GM12874 (cell line): Measurements from ENCODE around the gene LBP.

Source experiments
- TF ChIP-seq, protein P1 (sequence below): IDR thresholded peaks from 2 replicates; pipeline ENCODE4 v1.5.1; 2011; ENCODE audit warnings: low read depth, mild to moderate bottlenecking, control low read depth, low read length, moderate library complexity; ENCODE audit not compliant: insufficient read depth

LBP gene

DNA sequence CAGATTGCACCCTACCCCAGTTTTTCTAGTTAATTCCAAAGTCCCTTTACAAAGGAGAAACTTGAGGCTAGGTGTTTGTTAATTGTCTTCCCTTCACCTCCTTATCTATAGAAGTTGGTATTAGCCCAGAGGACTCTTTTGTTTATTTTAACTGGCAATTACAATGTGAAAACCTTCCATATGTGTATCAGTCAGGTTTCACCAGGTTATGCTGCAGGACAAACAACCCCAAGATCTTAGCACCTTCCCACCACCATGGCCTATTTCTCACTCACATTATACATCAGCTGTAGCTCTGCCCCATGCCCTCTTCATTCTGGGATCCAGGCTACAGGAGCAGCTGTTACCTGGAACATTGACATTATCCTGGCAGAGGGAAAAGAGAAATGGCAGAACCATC, 57.7 kb downstream of the LBP start:
- TF ChIP-seq, protein P1, sequence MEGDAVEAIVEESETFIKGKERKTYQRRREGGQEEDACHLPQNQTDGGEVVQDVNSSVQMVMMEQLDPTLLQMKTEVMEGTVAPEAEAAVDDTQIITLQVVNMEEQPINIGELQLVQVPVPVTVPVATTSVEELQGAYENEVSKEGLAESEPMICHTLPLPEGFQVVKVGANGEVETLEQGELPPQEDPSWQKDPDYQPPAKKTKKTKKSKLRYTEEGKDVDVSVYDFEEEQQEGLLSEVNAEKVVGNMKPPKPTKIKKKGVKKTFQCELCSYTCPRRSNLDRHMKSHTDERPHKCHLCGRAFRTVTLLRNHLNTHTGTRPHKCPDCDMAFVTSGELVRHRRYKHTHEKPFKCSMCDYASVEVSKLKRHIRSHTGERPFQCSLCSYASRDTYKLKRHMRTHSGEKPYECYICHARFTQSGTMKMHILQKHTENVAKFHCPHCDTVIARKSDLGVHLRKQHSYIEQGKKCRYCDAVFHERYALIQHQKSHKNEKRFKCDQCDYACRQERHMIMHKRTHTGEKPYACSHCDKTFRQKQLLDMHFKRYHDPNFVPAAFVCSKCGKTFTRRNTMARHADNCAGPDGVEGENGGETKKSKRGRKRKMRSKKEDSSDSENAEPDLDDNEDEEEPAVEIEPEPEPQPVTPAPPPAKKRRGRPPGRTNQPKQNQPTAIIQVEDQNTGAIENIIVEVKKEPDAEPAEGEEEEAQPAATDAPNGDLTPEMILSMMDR = no peak

DNA sequence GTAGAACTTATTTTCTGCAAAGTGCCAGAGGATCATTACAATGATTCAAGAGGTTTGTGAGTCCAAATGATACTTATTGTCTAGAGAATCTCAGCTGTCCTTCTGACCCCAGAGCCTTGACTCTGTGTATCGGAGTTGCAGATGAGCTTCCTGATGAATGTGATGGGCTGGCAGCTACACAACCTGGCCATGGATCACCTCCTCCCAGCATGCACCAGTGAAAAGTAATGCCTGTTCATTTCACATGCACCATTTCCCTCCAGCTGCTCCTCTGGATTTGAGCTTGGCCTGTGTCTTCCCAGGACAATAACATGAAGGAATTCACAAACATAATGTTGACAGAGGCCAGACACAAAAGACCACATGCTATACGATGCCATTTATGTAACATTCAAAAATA, 58.9 kb downstream of the LBP start:
- TF ChIP-seq, protein P1 = no peak

DNA sequence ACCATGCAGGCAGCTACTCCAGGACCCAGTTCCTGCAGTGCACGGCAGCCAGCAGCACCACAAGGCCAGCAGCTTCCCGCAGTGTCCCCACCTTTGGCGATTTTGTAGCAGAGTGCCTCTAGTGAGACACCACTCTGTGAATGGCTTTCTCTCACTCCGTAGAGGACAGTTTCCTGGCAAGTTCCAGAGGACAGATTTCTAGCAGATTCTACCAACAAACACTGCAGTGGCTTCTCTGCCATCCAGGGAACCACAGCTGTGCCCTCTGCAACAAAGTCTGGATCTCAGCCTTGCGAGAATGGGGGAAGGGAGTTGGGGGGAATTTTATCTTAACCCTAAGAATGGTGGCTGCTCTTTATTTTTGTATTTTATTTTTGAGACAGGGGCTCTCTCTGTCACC, 60.2 kb downstream of the LBP start:
- TF ChIP-seq, protein P1 = no peak

DNA sequence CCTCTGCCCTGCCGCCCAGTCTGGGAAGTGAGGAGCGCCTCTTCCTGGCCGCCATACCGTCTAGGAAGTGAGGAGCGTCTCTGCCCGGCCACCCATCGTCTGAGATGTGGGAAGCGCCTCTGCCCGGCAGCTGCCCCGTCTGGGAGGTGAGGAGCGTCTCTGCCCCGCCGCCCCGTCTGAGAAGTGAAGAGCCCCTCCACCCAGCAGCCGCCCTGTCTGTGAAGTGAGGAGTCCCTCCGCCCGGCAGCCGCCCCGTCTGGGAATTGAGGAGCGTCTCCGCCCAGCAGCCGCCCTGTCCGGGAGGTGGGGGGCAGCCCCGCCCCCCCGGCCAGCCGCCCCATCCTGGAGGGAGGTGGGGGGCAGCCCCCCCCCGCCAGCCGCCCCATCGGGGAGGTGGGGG, 61.0 kb downstream of the LBP start:
- TF ChIP-seq, protein P1 = no peak

DNA sequence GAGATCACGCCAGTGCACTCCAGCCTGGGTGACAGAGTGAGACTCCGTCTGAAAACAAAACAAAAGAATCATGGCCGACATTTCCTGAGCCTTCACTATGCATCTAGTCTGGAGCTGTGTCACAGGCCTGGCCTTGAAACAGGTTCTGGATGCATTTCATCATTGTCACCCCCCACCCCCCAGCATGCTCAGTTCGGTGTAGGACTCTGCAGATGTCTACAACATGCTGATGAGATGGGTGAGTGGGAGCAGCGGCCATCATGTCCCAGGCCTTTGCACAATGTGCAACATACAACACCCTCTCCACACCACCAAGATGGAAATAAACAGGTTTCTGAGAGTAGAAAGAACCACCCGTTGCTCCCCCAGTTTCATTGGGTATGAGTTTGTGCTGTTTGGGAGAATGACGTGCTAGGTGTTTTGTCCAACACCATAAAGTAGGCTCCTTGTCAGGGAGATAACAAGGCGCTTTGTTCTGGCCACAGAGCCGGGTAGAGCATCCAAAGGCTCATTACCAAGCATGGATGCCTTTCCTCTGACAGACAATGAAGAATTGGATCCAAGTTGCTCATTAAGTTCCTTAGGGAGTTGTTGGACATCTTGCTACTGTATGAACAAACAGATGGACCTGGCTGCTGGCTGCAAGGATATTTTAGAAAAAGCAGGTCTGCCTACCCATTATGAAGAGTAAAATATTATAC, 66.7 kb downstream of the LBP start:
- TF ChIP-seq, protein P1 = no peak

DNA sequence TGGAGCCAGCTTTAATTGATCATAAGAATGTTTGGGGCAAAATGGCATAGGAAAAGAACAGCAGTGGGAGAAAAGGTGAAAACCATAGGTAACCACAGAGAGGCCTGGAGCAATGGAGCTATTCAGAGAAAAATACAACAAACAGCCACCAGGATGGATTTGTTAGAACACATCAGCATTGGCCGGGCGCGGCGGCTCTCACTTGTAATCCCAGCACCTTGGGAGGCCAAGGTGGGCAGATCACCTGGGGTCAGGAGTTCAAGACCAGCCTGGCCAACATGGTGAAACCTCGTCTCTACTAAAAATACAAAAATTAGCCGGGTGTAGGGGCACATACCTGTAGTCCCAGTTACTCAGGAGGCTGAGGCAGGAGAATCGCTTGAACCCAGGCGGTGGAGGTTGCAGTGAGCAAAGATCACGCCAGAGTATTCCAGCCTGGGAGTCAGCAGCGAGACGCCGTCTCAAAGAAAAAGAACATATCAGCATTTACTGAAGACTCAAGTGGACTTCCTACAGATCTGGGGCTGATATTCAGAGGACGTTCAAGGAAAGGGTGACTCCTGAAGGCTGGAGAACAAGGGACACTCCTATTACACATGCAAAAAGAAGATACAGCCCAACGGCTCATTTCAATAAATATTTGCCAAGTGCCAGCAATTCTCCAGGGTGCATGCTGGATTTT, 68.6 kb downstream of the LBP start:
- TF ChIP-seq, protein P1 = no peak

DNA sequence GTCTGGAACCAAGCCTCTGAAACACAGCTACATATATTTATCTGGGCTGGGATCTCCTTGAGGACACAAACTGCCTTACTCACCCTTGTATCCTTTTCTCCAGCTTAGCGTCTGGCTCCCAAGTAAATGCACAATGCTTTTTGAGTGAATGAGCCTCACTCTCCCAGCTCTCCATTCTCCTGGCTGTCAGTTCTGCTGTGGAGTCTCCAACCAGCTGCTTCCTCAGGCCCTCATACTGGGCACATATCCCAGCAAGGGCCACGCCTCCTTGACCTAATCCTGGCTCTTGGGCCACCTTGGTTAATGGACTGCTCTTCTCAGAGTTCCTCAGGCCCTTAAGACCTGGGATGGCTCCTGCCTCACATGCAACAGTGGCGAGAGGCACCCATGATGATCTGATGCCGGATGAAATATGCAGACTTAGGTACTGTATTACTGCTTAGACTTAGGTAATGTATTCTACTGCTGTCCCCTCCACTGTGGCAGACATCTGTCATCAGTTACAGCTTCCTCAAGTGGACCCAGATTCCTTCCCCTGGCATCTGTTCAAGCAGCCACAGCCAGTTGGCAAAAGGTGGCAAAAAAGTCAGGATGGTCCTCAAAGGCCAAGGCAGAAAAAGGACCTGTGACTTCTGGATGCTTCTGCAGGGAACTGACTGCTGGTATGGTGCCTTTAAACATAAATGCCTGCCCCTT, 72.4 kb downstream of the LBP start:
- TF ChIP-seq, protein P1 = no peak
